GM12892 (cell line): ENCODE results near the gene DPM3.

Experiments
- DNase-seq: peaks from one replicate; pipeline ENCODE4 v3.0.0; 2011; ENCODE audit not compliant: insufficient read length
- FAIRE-seq: peaks from 2 replicates; lab custom pipeline; 2011; peaks lifted over from hg19 to GRCh38; lab: Jason Lieb, UNC
- POLR2A ChIP-seq: IDR thresholded peaks from 2 replicates; pipeline ENCODE4 v1.6.1; 2011; ENCODE audit warnings: low read depth, low read length, control low read depth
- POLR2AphosphoS5 ChIP-seq: IDR thresholded peaks from 2 replicates; pipeline ENCODE4 v1.6.1; 2011; ENCODE audit warnings: low read depth, low read length, control low read depth
- TAF1 ChIP-seq: IDR thresholded peaks from 2 replicates; pipeline ENCODE4 v1.6.1; 2011; ENCODE audit warnings: low read depth, mild to moderate bottlenecking, control low read depth, low read length, borderline replicate concordance

Gene DPM3

DNA sequence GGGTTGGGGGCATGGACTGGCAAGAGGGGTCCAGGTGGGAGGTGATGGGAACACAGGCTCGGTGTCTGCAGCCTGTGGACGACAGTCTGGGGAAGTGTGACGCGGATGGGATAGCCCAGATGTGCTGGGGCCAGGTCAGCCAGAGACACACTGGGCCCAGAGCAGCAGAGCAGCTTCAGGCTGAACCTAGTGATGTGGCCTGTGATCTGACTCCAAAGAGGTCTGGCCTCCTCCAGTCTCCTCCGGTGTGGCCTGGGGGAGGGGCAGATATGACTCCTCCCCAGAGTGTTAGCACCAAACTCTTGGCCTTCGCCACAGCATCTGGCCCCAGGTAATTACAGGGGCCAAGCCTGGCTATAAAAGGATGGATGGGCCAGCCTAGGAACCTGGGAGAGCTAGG lies 48.2 kb downstream of the DPM3 start:
- no peak for TF ChIP-seq TAF1
- no peak for TF ChIP-seq POLR2AphosphoS5
- no peak for TF ChIP-seq POLR2A
- FAIRE-seq (no peak), DNase-seq (no peak)

DNA sequence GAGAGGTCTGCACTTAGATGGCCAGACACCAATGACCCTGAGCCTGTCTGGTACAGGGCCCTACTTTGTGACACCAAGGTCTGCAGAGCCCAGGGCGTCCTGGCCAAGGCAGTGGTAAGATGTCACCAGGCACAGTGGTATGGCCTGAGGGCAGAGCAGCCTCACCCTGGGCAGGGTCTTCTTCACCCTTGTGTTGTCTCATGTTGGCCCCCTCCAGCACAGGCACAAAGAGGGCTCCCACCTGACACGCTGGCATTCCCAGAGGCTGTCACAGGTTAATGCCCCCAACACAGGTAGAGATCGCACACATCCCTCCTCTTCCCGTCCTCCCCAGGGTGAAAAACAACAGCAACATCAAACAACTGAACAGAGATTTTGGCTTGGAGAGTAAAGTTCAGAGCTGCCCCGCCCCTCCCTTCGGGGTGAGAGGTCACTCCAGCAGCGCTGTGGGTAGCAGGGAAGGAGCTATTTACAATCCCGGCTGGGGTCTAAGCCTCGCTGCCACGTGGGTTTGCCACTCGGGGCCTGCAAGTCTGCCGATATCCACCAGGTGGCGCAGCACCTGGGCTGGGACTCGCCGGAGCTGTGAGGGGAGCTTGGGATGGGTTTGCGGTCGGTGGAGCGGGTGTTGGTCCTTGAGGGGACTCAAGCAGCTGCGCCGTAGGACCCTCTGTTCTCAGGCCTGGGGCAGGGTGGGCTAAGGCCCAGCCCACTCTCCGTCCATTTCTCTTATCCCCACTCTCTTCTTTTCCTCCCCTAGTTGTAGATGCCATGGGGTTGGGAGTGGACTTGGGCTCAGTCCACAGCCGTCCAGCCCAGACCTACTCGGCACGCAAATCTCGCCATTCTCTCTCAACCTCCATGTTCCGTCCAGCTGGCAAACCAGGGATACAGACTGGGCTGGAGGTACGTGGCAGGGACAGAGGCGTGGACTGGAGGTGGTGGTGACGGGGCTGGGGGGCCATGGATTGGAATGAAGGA lies 49.0 kb downstream of the DPM3 start:
- TF ChIP-seq POLR2A, result no peak
- no peak for TF ChIP-seq TAF1
- TF ChIP-seq POLR2AphosphoS5, result no peak
- FAIRE-seq (peak; percentile 95), DNase-seq (peak; percentile 65)
